Loucy (cell line): Measurements from ENCODE around the gene TTYH3.

ENCODE experiments used
- H2AFZ ChIP-seq: fragments of 200-600 bp; sonication (generic); 2 replicates; pipeline ENCODE4 v1.6.0; 2016; ENCODE audit warnings: antibody characterized with exemption, mild to moderate bottlenecking, low read length, moderate library complexity
- H3F3A ChIP-seq: fragments of 200-600 bp; 2 replicates; pipeline ENCODE4 v1.6.0; 2016; ENCODE audit warnings: antibody characterized with exemption, low read depth, mild to moderate bottlenecking
- H3K27me3 ChIP-seq: fragments of 200-600 bp; sonication (generic); 2 replicates; pipeline ENCODE4 v1.6.1; 2014; ENCODE audit warnings: low read length, mild to moderate bottlenecking; ENCODE audit not compliant: insufficient read depth, poor library complexity, severe bottlenecking
- H3K36me3 ChIP-seq: fragments of 200-600 bp; sonication (generic); 2 replicates; pipeline ENCODE4 v1.6.1; 2016; ENCODE audit warnings: low read length; ENCODE audit not compliant: insufficient read depth
- H3K4me1 ChIP-seq: fragments of 200-600 bp; sonication (generic); 2 replicates; pipeline ENCODE4 v1.5.1; 2014; ENCODE audit warnings: low read length, mild to moderate bottlenecking; ENCODE audit not compliant: insufficient read depth, poor library complexity, severe bottlenecking
- H3K4me2 ChIP-seq: fragments of 200-600 bp; sonication (generic); 2 replicates; pipeline ENCODE4 v1.6.0; 2014; ENCODE audit warnings: antibody characterized with exemption, low read length, low read depth, mild to moderate bottlenecking; ENCODE audit not compliant: poor library complexity, severe bottlenecking
- H3K4me3 ChIP-seq: fragments of 200-600 bp; sonication (generic); 2 replicates; pipeline ENCODE4 v1.5.1; 2014; ENCODE audit warnings: low read length, mild to moderate bottlenecking, mixed read lengths; ENCODE audit not compliant: poor library complexity, severe bottlenecking
- H3K79me2 ChIP-seq: fragments of 200-600 bp; sonication (generic); 2 replicates; pipeline ENCODE4 v1.6.1; 2014; ENCODE audit warnings: low read length; ENCODE audit not compliant: insufficient read depth
- H3K9ac ChIP-seq: fragments of 200-600 bp; sonication (generic); 2 replicates; pipeline ENCODE4 v1.6.0; 2014; ENCODE audit warnings: mild to moderate bottlenecking, low read depth, low read length, moderate library complexity; ENCODE audit not compliant: poor library complexity, severe bottlenecking
- H3K9me2 ChIP-seq: fragments of 200-600 bp; sonication (generic); replicated peaks from 2 replicates; pipeline ENCODE4 v1.6.1; 2016; ENCODE audit warnings: low read depth, low read length, mixed read lengths
- H3K9me3 ChIP-seq: fragments of 200-600 bp; sonication (generic); 2 replicates; pipeline ENCODE4 v1.6.1; 2014; ENCODE audit warnings: mild to moderate bottlenecking, antibody characterized with exemption, low read length, low read depth; ENCODE audit not compliant: insufficient read depth
- H4K20me1 ChIP-seq: fragments of 200-600 bp; sonication (generic); 2 replicates; pipeline ENCODE4 v1.6.0; 2014; ENCODE audit warnings: antibody characterized with exemption, low read length, mild to moderate bottlenecking; ENCODE audit not compliant: insufficient read depth, poor library complexity, severe bottlenecking
- EZH2phosphoT487 ChIP-seq: fragments of 200-600 bp; IDR thresholded peaks from 2 replicates; pipeline ENCODE4 v1.6.1; 2018; ENCODE audit warnings: antibody characterized with exemption, mild to moderate bottlenecking, moderate library complexity, borderline replicate concordance
- TF ChIP-seq, protein P1 (sequence below): fragments of 200-600 bp; sonication (generic); conservative IDR thresholded peaks from 2 replicates; pipeline ENCODE4 v1.5.1; 2014; ENCODE audit warnings: mild to moderate bottlenecking, antibody characterized with exemption, low read length

Gene TTYH3

DNA sequence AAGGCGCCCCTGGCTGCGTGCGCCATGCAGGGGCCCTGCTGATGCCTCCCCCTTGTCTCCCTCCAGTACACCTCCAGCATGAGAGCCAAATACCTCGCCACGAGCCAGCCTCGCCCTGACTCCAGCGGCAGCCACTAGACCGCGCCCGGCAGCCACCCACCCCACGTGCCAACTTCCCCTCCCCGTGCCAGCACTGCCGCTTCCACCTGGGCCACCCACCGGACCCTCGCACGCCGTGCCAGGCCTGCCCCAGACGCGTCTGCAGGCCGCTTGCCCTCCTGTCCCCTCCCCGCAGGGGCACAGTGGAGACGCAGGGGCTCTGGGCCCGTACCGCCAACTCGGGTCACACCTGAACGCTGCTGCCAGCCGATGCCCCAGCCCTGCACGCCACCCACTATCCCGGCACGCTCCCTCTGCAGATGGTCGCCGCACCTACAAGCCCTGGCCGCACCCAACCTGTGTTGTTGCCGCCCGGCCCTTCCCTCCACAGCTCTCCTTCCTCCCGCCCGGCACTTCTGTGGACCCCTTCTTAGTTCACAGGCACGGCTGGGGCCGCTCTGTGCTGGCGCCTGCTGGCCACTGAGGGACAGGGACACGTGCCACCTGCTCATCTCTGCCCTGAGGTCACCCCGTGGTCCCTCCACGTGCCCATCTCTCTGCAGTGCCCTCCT is 30.0 kb downstream of the TTYH3 start:
- no peaks in the 10 kb centered on the region for H3K9me2 ChIP-seq
- H2AFZ ChIP-seq, result no peak overlapping the region
- H3K36me3 ChIP-seq, result peaks cover 7% of the 10 kb centered on the region; the same call in 1 of the 2 replicates
- H3K79me2 ChIP-seq, result no peaks in the 10 kb centered on the region
- no peak overlapping the region for H3K9ac ChIP-seq
- H3K27me3 ChIP-seq, result no peaks in the 10 kb centered on the region
- H3F3A ChIP-seq, result no peaks in the 10 kb centered on the region
- H4K20me1 ChIP-seq, result no peaks in the 10 kb centered on the region
- H3K9me3 ChIP-seq, result no peaks in the 10 kb centered on the region
- no peak for TF ChIP-seq EZH2phosphoT487
- TF ChIP-seq, protein P1, sequence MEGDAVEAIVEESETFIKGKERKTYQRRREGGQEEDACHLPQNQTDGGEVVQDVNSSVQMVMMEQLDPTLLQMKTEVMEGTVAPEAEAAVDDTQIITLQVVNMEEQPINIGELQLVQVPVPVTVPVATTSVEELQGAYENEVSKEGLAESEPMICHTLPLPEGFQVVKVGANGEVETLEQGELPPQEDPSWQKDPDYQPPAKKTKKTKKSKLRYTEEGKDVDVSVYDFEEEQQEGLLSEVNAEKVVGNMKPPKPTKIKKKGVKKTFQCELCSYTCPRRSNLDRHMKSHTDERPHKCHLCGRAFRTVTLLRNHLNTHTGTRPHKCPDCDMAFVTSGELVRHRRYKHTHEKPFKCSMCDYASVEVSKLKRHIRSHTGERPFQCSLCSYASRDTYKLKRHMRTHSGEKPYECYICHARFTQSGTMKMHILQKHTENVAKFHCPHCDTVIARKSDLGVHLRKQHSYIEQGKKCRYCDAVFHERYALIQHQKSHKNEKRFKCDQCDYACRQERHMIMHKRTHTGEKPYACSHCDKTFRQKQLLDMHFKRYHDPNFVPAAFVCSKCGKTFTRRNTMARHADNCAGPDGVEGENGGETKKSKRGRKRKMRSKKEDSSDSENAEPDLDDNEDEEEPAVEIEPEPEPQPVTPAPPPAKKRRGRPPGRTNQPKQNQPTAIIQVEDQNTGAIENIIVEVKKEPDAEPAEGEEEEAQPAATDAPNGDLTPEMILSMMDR, result no peak
- H3K4me2 ChIP-seq, result no peak overlapping the region
- no peaks in the 10 kb centered on the region for H3K4me1 ChIP-seq
- H3K4me3 ChIP-seq, result no peak overlapping the region

GRCh38 chr7:2662273-2663120 is 30.7 kb downstream of the TTYH3 start:
- Histone ChIP-seq H3K4me1 (no peaks in the 10 kb centered on the region), H3F3A (no peaks in the 10 kb centered on the region), H3K9me2 (no peaks in the 10 kb centered on the region), H3K27me3 (no peaks in the 10 kb centered on the region), H3K9ac (no peak overlapping the region), H3K4me2 (no peak overlapping the region), H3K36me3 (no peaks in the 10 kb centered on the region; the same call in 1 of the 2 replicates), H2AFZ (no peak overlapping the region), H3K79me2 (no peaks in the 10 kb centered on the region), H3K4me3 (no peak overlapping the region), H3K9me3 (no peaks in the 10 kb centered on the region), H4K20me1 (no peaks in the 10 kb centered on the region)
- TF ChIP-seq, protein P1, result no peak
- TF ChIP-seq EZH2phosphoT487, result no peak

- Histone ChIP-seq H3F3A (no peaks in the 10 kb centered on the region), H4K20me1 (no peaks in the 10 kb centered on the region), H3K9me3 (no peaks in the 10 kb centered on the region), H3K79me2 (no peaks in the 10 kb centered on the region), H3K9ac (no peak overlapping the region), H3K36me3 (no peaks in the 10 kb centered on the region; the same call in 1 of the 2 replicates), H3K4me1 (peaks cover 4% of the 10 kb centered on the region), H3K9me2 (no peaks in the 10 kb centered on the region), H3K4me3 (no peak overlapping the region), H3K27me3 (no peaks in the 10 kb centered on the region), H2AFZ (no peak overlapping the region), H3K4me2 (no peak overlapping the region)
- TF ChIP-seq, protein P1, result no peak
- TF ChIP-seq EZH2phosphoT487, result no peak
Measured at GRCh38 chr7:2663121-2663886, 31.5 kb downstream of the TTYH3 start.
